Coronary artery (tissue), 2 donors: ENCODE results near the gene TMEM273.
A peak's percentile ranks its signal among the peaks of the same experiment; 100 is the strongest.

Experiments
- DNase-seq: peaks from one replicate; pipeline ENCODE4 v3.0.0-alpha.2; 2017; ENCODE audit warnings: low spot score
- H3K27ac ChIP-seq, 2 donors: fragments of 200-600 bp; sonication (generic); one replicate each; pipeline ENCODE4 v1.5.1; 2016 to 2019
- H3K4me3 ChIP-seq: fragments of 200-600 bp; sonication (generic); 2 replicates; pipeline ENCODE4 v1.5.1; 2016; ENCODE audit warnings: mild to moderate bottlenecking, moderate library complexity
- TF ChIP-seq, protein P1 (sequence below): fragments of 200-600 bp; sonication (generic); IDR thresholded peaks from one replicate; pipeline ENCODE4 v1.5.1; 2019; ENCODE audit warnings: antibody characterized with exemption

TMEM273 gene

DNA sequence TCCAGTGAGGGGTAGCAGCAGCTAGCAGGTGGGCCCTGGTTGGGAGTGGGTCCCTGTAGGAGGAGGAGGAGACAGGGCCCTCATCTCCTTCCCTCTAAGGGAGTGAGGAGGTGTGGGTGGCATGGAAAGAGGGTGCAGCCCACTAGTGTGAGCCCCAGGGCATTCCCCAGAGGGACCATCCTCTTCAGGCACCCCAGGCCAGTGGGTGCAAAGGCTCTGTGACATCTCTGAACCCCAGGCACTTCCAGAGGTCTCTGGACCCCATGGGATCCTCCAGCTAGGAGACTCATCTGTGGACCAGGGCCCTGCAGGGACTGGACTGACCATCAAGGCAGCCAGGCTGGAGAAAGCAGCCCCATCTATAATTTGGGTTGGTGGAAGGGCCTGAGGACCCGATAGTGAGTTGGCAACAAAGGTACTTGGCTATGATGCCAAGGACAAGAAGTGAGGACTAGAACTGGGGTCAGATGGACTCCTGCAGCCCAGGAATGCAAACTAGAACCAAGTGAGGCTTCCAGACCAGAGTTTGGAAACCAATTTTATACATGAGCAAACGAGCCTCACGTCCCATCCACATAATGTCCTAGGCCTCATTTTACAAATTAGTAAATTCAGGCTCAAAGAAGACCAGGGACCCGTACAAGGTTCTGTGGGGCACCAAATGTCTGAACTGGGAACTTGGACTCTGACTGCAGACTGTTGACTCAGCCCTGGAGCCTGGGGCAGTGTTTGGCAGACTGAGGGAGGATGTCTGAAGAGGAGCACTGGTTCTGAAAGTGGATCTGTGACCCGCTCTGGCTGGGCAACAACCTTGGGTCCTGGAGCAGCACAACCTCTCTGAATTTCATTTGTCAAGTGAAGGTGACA lies 71.4 kb downstream of the TMEM273 start:
- peak; percentile 71 for DNase-seq
- Histone ChIP-seq H3K4me3 (no peak overlapping the region), H3K27ac (peak overlapping the region; percentile 4 to 18)
- TF ChIP-seq, protein P1, sequence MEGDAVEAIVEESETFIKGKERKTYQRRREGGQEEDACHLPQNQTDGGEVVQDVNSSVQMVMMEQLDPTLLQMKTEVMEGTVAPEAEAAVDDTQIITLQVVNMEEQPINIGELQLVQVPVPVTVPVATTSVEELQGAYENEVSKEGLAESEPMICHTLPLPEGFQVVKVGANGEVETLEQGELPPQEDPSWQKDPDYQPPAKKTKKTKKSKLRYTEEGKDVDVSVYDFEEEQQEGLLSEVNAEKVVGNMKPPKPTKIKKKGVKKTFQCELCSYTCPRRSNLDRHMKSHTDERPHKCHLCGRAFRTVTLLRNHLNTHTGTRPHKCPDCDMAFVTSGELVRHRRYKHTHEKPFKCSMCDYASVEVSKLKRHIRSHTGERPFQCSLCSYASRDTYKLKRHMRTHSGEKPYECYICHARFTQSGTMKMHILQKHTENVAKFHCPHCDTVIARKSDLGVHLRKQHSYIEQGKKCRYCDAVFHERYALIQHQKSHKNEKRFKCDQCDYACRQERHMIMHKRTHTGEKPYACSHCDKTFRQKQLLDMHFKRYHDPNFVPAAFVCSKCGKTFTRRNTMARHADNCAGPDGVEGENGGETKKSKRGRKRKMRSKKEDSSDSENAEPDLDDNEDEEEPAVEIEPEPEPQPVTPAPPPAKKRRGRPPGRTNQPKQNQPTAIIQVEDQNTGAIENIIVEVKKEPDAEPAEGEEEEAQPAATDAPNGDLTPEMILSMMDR = no peak

DNA sequence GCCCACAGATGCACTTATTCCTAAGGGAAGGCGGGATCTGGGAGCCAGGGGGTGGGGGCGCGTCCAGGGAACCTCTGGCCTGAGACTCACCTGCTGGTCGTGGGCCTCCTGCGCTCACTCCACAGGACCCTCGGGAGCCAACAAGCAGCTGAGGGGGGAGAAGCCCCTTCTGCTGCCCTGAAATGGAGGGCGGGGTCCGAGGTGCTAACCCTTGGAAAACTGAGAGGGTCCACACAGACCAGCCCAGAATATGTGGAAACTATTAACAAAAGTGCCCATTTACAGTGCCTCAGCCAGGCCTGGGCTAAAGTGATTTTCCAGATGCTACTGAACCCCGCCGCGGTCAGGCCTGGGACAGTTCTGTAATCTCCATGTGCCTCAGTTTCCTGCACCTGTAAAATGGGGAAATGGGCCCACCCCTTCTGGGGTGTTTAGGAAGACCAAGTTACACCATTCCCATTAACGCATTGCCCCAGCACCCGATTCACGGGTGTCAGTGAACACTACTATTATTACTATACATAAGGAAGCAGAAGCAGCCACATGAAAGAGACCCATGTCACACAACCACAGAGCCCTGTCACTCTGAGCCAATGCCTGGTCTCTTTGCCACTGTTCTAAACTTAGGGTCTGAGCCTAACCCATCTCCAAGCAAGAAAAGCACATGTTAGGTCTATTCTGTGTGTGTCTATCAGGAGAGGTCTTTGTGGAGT lies 72.2 kb downstream of the TMEM273 start:
- peak overlapping the region; percentile 4 to 97 for H3K27ac ChIP-seq
- peak; percentile 71 for DNase-seq
- TF ChIP-seq, protein P1 = no peak
- peak overlapping the region; percentile 93 for H3K4me3 ChIP-seq

DNA sequence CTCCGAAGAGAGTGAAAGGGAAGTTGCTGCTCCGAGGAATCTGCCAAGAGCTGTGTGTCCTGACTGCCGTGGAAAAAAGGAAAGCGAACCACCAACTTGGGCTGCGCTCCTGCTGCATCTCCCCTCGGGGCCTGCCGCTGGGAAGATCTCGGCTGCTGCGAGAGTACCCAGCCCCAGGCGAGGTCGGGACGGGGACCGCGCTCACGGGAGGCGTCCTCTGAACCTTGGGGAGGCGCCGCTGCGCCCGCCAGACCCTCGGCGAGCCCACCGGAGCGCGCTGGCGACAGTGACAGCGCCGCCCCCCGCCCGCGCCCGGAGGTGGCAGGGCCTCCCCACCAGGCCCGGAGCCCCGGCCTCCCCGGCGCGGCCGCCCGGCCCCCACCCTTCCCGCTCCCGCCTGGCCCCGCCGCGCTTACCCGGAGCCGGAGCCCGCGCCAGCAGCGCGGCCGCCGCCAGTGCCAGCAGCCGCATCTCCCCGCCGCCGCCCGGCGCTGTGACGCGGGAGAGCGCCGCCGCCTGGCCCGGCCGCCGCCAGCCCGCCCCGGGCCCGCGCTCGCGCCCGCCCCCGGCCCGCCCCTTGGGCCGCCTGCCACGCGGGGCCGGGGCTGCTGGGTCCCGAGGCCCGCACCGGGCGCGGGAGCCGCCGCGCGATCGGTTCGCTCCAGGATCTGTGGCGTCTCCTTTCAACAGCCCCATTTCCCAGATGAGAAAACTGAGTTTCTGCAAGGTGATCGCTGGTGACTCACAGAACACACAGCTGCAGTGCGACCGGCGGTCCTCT lies 73.0 kb downstream of the TMEM273 start, which contains the start of gene VSTM4:
TSS of gene VSTM4 (minus strand) at position 508 of the 781 bp plus-strand sequence. CDS start at position 471, 37 bp downstream.
- peak within 1 kb of the TSS; percentile 93 for H3K4me3 ChIP-seq
- peak within 1 kb of the TSS; percentile 84 to 97 for H3K27ac ChIP-seq
- TF ChIP-seq, protein P1 = no peak
- DNase-seq = peak; percentile 79

DNA sequence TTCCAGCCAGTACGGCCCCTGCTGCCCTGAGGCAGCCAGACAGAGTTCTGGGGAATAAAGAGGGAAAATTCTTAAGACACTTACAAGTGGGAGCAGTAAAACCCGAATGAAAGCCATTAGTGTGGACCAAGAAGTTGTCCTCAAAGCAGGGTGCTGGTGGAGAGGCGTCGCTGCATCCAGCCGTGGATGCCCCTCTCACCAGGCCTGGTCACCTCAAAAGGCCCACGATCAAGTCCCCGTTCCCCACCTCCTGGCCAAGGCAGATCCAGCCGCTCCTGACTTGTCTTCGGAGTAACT lies 73.5 kb downstream of the TMEM273 start:
- H3K4me3 ChIP-seq = peak overlapping the region; percentile 93
- TF ChIP-seq, protein P1 = no peak
- no peak for DNase-seq
- peak overlapping the region; percentile 84 to 97 for H3K27ac ChIP-seq

DNA sequence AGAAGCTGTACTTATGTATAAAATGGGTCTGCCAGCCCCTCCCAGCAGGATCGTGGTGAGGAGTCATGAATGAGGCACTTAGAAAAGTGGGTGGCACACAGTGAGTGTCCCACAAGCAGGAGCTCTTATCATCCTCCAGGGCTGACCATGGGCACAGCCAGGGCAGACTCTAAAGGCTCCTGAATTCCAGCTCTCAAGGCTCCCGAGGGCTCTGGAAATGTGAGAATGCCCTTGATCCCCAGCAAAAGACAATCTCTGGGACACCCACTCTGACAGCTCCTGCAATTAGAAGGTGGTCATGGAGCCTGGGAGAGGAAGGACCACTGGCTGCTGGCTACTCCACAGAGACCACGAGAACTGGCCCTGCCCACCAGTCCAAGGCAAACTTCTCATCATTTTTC lies 74.5 kb downstream of the TMEM273 start:
- H3K4me3 ChIP-seq = peak overlapping the region; percentile 93
- peak overlapping the region; percentile 84 to 97 for H3K27ac ChIP-seq
- TF ChIP-seq, protein P1 = no peak
- DNase-seq = peak; percentile 68

DNA sequence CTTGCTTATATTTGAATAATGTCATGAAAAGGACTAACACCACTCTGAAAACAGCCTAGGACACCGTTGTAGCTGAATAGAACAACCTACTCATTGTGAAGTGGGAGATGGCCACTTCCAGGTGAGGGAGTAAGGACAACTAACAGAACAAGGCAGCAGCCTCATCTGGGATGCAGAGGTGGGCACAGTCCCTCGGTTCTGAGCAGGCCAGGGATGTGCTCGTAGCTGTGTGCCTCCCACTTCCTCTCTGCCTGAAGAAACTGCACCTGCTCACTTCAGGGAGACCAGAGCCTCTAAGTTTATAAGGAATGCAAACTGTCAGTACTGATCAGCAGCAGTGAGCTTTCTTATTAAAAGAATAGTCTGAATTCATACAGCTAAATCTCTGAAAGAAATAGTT lies 75.3 kb downstream of the TMEM273 start:
- H3K27ac ChIP-seq = peak overlapping the region; percentile 84 to 97
- DNase-seq = peak; percentile 66
- TF ChIP-seq, protein P1 = no peak
- H3K4me3 ChIP-seq = peak overlapping the region; percentile 13
